NCI-H526 treated with DMSO at 0.1 percent for 48 hours (cell line): Measurements from ENCODE around the gene RAI2.

ENCODE experiments used
- DNase-seq: peaks from one replicate; lab custom pipeline; 2025; lab: John Stamatoyannopoulos, UW

The RAI2 gene

GRCh38 chrX:17860811-17861488 lies at the start of gene RAI2:
RAI2 (minus strand) TSS chrX:17861298; CDS start chrX:17802010, 59,288 bp downstream.
- DNase-seq, result peak; percentile 27

- no peak for DNase-seq
These were observed 27.3 kb upstream of the RAI2 start for GRCh38 chrX:17888421-17888820.

GRCh38 chrX:17882680-17883079 lies 21.6 kb upstream of the RAI2 start:
- DNase-seq, result no peak

- no peak for DNase-seq
These were observed 17.1 kb upstream of the RAI2 start for GRCh38 chrX:17878028-17878670.

- no peak for DNase-seq
These were observed 15.0 kb upstream of the RAI2 start for GRCh38 chrX:17876135-17876534.

GRCh38 chrX:17869580-17869979 lies 8.5 kb upstream of the RAI2 start:
- DNase-seq, result no peak

- no peak for DNase-seq
These were observed 452 bp upstream of the RAI2 start for GRCh38 chrX:17861489-17862011.

GRCh38 chrX:17860179-17860780 lies 818 bp downstream of the RAI2 start:
- peak; percentile 21 for DNase-seq

GRCh38 chrX:17859609-17860178 lies 1.4 kb downstream of the RAI2 start:
- DNase-seq, result peak; percentile 41

- no peak for DNase-seq
These were observed 6.6 kb downstream of the RAI2 start for GRCh38 chrX:17854531-17854930.

GRCh38 chrX:17854069-17854468 lies 7.0 kb downstream of the RAI2 start:
- no peak for DNase-seq

- DNase-seq, result no peak
These were observed 9.2 kb downstream of the RAI2 start for GRCh38 chrX:17851874-17852273.

GRCh38 chrX:17848545-17849265 lies 12.4 kb downstream of the RAI2 start:
- no peak for DNase-seq

GRCh38 chrX:17846045-17846444 lies 15.1 kb downstream of the RAI2 start:
- no peak for DNase-seq

GRCh38 chrX:17844236-17844635 lies 16.9 kb downstream of the RAI2 start:
- DNase-seq, result no peak

GRCh38 chrX:17842769-17843525 lies 18.2 kb downstream of the RAI2 start:
- no peak for DNase-seq

- DNase-seq, result no peak
These were observed 21.8 kb downstream of the RAI2 start for GRCh38 chrX:17839269-17839668.

- peak; percentile 5 for DNase-seq
These were observed 24.3 kb downstream of the RAI2 start for GRCh38 chrX:17836830-17837229.

- DNase-seq, result no peak
These were observed 27.1 kb downstream of the RAI2 start for GRCh38 chrX:17833954-17834353.

GRCh38 chrX:17831255-17831654 lies 29.8 kb downstream of the RAI2 start:
- no peak for DNase-seq

- no peak for DNase-seq
These were observed 30.9 kb downstream of the RAI2 start for GRCh38 chrX:17830211-17830610.
